Liver (tissue), 3 donors: ENCODE results near the gene ITGBL1.

Source experiments
- ATF3 ChIP-seq: IDR thresholded peaks from 2 replicates; pipeline ENCODE4 v1.6.1; 2016; ENCODE audit warnings: antibody characterized with exemption
- CTCF ChIP-seq: fragments of 150-350 bp; IDR thresholded peaks from 2 replicates; pipeline ENCODE4 v1.5.1; 2017; ENCODE audit warnings: improper control_type of control experiment, low read depth, low read length; ENCODE audit not compliant: missing input control
- EGR1 ChIP-seq, 2 donors: IDR thresholded peaks; 2 replicates each; pipeline ENCODE4 v1.6.1; 2016 to 2018; ENCODE audit warnings: antibody characterized with exemption in 2 of 2, low read depth in 2 of 2
- FOXA1 ChIP-seq: IDR thresholded peaks from 2 replicates; pipeline ENCODE4 v1.6.1; 2016; ENCODE audit warnings: antibody characterized with exemption
- GABPA ChIP-seq, 2 donors: IDR thresholded peaks in 1 of 2; conservative IDR thresholded peaks in 1 of 2; 2 replicates each; pipeline ENCODE4 v1.6.1; 2016; ENCODE audit warnings: antibody characterized with exemption in 2 of 2, mild to moderate bottlenecking in 1 of 2, moderate library complexity in 1 of 2
- MAX ChIP-seq: IDR thresholded peaks from 2 replicates; pipeline ENCODE4 v1.6.1; 2016; ENCODE audit warnings: antibody characterized with exemption
- RAD21 ChIP-seq, 2 donors: IDR thresholded peaks; 2 replicates each; pipeline ENCODE4 v1.6.1; 2016; ENCODE audit warnings: antibody characterized with exemption in 2 of 2, mild to moderate bottlenecking in 2 of 2
- REST ChIP-seq: IDR thresholded peaks from 2 replicates; pipeline ENCODE4 v1.6.1; 2016; ENCODE audit warnings: antibody characterized with exemption, mild to moderate bottlenecking
- SP1 ChIP-seq: IDR thresholded peaks from 2 replicates; pipeline ENCODE4 v1.6.1; 2018; ENCODE audit warnings: antibody characterized with exemption, mild to moderate bottlenecking
- TAF1 ChIP-seq: conservative IDR thresholded peaks from 2 replicates; pipeline ENCODE4 v1.6.1; 2016; ENCODE audit warnings: antibody characterized with exemption, mild to moderate bottlenecking
- YY1 ChIP-seq: IDR thresholded peaks from 2 replicates; pipeline ENCODE4 v1.6.1; 2016; ENCODE audit warnings: antibody characterized with exemption, mild to moderate bottlenecking
- ZBTB33 ChIP-seq: IDR thresholded peaks from 2 replicates; pipeline ENCODE4 v1.6.1; 2016; ENCODE audit warnings: antibody characterized with exemption
- donor health status: healthy.
- donor health status: healthy.

- TF ChIP-seq CTCF, result peak; percentile 69
- TF ChIP-seq TAF1, result no peak
- no peak for TF ChIP-seq EGR1 (IDR thresholded peaks at IDR 0.05; ENCODE audit: low read depth in 2 of 2)
- no peak for TF ChIP-seq ZBTB33
- TF ChIP-seq MAX, result no peak
- TF ChIP-seq SP1, result no peak
- peak; percentile 97 to 98 for TF ChIP-seq RAD21 (IDR thresholded peaks at IDR 0.05)
- TF ChIP-seq GABPA (IDR thresholded peaks at IDR 0.05 in 1 of 2, conservative IDR thresholded peaks at IDR 0.05 in 1 of 2), result no peak
- no peak for TF ChIP-seq ATF3
- TF ChIP-seq FOXA1, result no peak
- TF ChIP-seq REST, result no peak
- no peak for TF ChIP-seq YY1
These were observed 305.1 kb downstream of the ITGBL1 start for GRCh38 chr13:101757446-101758039.
